WERI-Rb-1 (cell line): ENCODE data around the gene DDRGK1.

Experiments
- DNase-seq: peaks from one replicate; pipeline ENCODE4 v3.0.0-alpha.2; 2020
- H3K27ac ChIP-seq: fragments of 250-450 bp; sonication (Bioruptor Pico); 2 replicates; pipeline ENCODE4 v1.5.1; 2020; ENCODE audit warnings: mild to moderate bottlenecking, moderate library complexity
- H3K27me3 ChIP-seq: fragments of 250-450 bp; sonication (Bioruptor Pico); 2 replicates; pipeline ENCODE4 v1.5.1; 2021; ENCODE audit warnings: mild to moderate bottlenecking, low read depth, moderate library complexity; ENCODE audit not compliant: insufficient read depth, severe bottlenecking
- H3K36me3 ChIP-seq: fragments of 250-450 bp; sonication (Bioruptor Pico); 2 replicates; pipeline ENCODE4 v1.5.1; 2020; ENCODE audit warnings: mild to moderate bottlenecking, moderate library complexity
- H3K4me3 ChIP-seq: 2 replicates; pipeline ENCODE4 v1.5.1; 2011; ENCODE audit warnings: low read depth, mild to moderate bottlenecking, control low read depth, low read length
- H3K9me3 ChIP-seq: fragments of 250-450 bp; sonication (Bioruptor Pico); 2 replicates; pipeline ENCODE4 v1.5.1; 2021; ENCODE audit warnings: mild to moderate bottlenecking, moderate library complexity; ENCODE audit not compliant: severe bottlenecking
- CTCF ChIP-seq: IDR thresholded peaks from 2 replicates; pipeline ENCODE4 v1.5.1; 2011; ENCODE audit warnings: low read depth, mild to moderate bottlenecking, control low read depth, inconsistent platforms, low read length

Gene DDRGK1

GRCh38 chr20:3204124-3204794 lies at the start of gene DDRGK1:
Gene DDRGK1 (minus strand): TSS chr20:3204682. CDS start chr20:3204627, 55 bp downstream.
- Histone ChIP-seq H3K36me3 (peaks cover 31% of the 10 kb centered on the region), H3K27ac (peak within 1 kb of the TSS; percentile 94), H3K9me3 (no peaks in the 10 kb centered on the region), H3K4me3 (peak within 1 kb of the TSS; percentile 63), H3K27me3 (no peaks in the 10 kb centered on the region)
- no peak for TF ChIP-seq CTCF
- DNase-seq, result peak; percentile 85

- Histone ChIP-seq H3K27ac (no peak overlapping the region), H3K36me3 (peaks cover 4% of the 10 kb centered on the region; the same call in 1 of the 2 replicates), H3K27me3 (no peaks in the 10 kb centered on the region), H3K4me3 (no peak overlapping the region), H3K9me3 (no peaks in the 10 kb centered on the region)
- no peak for TF ChIP-seq CTCF
- no peak for DNase-seq
Observed at GRCh38 chr20:3251806-3252205, 47.3 kb upstream of the DDRGK1 start.

- H3K27ac ChIP-seq, result no peak overlapping the region
- peak; percentile 80 for TF ChIP-seq CTCF
- H3K4me3 ChIP-seq, result no peak overlapping the region
- no peaks in the 10 kb centered on the region for H3K9me3 ChIP-seq
- no peaks in the 10 kb centered on the region; the same call in 1 of the 2 replicates for H3K36me3 ChIP-seq
- no peaks in the 10 kb centered on the region for H3K27me3 ChIP-seq
- peak; percentile 53 for DNase-seq
Observed at GRCh38 chr20:3250091-3250504, 45.6 kb upstream of the DDRGK1 start.

GRCh38 chr20:3248993-3249347 lies 44.5 kb upstream of the DDRGK1 start:
- H3K9me3 ChIP-seq, result no peaks in the 10 kb centered on the region
- no peak overlapping the region for H3K4me3 ChIP-seq
- no peaks in the 10 kb centered on the region for H3K27me3 ChIP-seq
- no peak for TF ChIP-seq CTCF
- no peak for DNase-seq
- no peak overlapping the region for H3K27ac ChIP-seq
- no peaks in the 10 kb centered on the region; the same call in 1 of the 2 replicates for H3K36me3 ChIP-seq

- no peak overlapping the region for H3K4me3 ChIP-seq
- no peak for TF ChIP-seq CTCF
Observed at GRCh38 chr20:3248167-3248992, 43.9 kb upstream of the DDRGK1 start.

More at GRCh38 chr20:3248167-3248992, 43.9 kb upstream of the DDRGK1 start:
- H3K36me3 ChIP-seq, result no peaks in the 10 kb centered on the region; the same call in 1 of the 2 replicates
- no peak overlapping the region for H3K27ac ChIP-seq
- no peaks in the 10 kb centered on the region for H3K9me3 ChIP-seq
- no peaks in the 10 kb centered on the region for H3K27me3 ChIP-seq
- no peak for DNase-seq
